Astrocyte (in vitro differentiated cells and primary cell): ENCODE results near the gene MSN.
"Not testable (repeated sequence)": the region's sequence is repeated elsewhere in the genome, so short reads cannot be mapped to it uniquely, and the experiment has no call there.

ENCODE experiments used
- CTCF ChIP-seq: IDR thresholded peaks from 2 replicates; pipeline ENCODE4 v1.5.1; 2011; ENCODE audit warnings: low read depth, mild to moderate bottlenecking, inconsistent platforms, low read length, moderate library complexity; ENCODE audit not compliant: insufficient read depth
- EZH2 ChIP-seq: IDR thresholded peaks from 2 replicates; pipeline ENCODE4 v1.6.1; 2012; ENCODE audit warnings: mild to moderate bottlenecking, low read length, inconsistent platforms; ENCODE audit not compliant: insufficient read depth

GRCh38 chrX:65636261-65636660 is 31.2 kb upstream of the MSN start:
- TF ChIP-seq CTCF, EZH2: not testable (repeated sequence)
